ENCODE results near the gene C4orf51.

The C4orf51 gene

GRCh38 chr4:145760961-145761929, 81.3 kb downstream of the C4orf51 start:
- DNase-seq: no peak

DNA sequence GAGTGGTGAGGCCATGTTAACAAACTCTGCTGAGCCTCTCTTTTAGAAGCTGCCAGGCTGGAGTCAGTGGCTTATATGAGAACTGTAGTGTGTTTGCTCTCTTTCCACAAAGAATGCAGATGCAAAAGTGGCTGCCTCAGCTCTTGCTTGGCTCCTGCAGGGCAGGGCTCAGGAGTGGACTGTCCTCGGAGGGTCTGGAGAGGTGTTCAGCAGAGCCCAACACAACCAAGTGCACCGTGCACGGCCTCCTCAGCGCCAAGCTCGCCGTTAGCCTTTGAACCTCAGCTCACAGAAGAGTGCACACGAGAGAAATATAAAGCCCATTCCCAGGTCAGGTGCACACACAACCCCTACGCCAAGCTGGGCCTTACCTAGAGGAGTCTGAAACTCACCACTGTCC, 82.8 kb downstream of the C4orf51 start:
- no peak for DNase-seq

DNA sequence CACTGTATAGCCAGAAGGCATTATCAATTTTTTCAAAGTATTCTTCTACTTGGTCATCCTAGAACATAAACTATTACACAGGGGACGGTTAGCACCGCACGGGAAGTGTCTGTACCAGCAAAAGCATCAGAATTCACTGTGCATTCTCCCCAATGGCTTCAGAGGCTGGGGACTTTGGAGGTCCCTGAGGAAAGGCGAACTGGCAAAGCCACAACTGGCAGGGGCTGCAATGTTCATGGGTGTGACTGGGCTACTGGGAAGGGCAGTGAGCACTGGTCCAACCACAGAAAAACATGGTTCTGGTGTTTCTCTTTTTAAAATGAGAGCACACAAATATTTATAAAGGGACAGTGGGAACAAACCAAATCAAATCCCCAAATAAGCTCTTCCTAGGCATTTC, 83.5 kb downstream of the C4orf51 start:
- no peak for DNase-seq

DNA sequence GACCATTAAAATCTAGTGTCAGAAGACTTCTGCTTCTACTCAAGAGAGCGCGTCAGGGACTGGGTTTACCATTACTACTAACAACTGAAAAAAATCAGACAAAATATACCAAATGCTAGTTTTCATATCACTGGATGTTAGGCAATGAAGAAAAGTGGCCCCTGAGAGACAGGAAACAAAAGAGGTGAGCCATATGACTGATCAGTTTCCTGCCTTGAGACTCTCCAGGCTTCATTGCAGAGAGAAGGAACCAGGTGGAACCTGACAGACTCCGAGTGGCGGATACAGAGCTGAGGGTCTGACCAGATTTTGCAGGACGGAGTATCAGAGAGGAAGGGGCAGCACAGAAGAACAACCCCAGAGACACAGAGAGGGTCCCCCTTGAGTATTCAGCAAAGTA, 86.3 kb downstream of the C4orf51 start:
- no peak for DNase-seq

DNA sequence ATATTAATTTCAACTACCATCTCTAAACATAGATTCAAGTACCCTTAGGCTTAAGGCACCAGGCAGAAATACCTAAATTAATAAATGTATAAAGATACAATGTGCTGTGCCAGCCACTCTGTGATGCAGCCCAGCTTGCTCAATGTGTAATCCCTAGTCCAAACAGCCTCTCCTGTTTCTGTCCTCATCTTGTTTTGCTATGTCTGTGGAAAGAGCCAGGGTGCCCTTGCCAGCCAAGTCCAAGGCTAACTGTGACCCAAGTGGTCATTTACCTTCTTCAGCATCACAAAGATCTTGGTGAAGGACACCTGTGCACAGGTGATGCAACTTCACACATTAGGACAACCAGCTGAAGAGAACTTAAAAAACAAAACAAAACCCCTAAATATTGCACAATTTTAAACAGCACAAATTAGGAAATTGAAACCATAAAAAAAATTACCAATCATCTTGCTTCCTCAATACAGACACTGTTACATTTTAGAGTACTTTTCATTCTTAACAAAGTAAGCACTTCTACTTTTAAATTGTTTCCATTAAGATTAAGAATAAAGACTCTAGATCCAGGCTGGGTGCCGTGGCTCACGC, 89.6 kb downstream of the C4orf51 start:
- no peak for DNase-seq

DNA sequence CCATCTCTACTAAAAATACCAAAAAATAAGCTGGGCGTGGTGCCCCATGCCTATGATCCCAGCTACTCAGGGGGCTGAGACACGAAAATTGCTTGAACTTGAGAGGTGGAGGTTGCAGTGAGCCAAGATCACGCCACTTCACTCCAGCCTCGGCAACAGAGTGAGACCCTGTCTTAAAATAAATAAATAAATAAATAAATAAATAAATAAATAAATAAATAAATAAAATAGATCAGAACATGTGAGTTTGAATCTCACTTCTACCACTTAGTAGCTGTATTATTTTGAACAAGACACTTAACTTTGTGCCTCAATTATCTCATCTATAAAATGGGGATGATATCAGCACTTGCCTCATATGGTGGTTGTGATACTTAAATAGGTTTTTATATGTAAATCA, 90.2 kb downstream of the C4orf51 start:
- no peak for DNase-seq

DNA sequence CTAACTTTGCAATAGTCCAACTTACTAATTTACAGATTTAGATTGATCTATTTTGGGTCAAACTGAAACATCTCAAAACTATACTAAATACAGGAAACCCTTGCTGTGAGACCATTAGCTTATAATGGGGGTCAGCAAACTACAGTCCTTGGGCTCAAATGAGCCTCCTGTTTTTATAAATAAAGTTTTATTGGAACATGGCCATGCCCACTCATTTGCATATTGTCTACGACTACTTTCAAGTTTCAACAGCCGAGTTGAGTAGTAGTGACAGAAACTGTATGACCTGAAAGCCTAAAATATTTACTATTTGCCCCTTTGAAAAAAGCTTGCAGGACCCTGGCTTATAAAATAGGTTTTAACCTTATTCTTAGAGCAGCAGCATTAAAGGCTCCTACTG, 92.4 kb downstream of the C4orf51 start:
- DNase-seq: no peak

DNA sequence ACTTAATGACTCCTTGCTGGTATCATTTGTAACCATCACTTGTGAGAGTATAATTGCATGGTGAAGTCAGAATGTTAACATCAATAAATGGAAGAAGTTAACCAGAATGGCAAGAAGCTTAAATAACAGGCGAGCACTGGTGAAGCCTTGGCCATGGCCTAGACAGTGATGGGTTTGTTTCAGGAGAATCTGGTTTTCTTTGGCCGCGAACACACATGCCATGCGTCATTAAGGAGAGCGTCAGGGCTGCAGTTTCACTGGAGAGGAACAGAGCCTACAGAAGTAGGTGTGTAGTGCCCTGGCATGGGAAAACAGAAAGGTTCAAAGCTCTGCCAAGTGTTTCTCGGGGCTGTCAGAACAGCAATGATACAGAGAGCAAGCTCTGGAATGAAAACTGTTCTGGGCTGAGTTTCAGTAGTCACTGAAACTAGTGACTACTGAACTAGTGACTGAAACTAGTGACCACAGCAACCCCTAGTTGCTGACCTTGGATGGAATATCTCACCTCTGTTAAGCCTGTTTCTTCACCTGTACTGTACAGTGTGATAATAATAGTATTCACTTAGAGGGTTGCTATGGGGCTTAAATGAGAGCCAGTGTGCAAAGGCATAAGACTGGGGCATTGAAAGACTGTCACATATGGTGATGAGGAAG, 93.8 kb downstream of the C4orf51 start:
- no peak for DNase-seq

DNA sequence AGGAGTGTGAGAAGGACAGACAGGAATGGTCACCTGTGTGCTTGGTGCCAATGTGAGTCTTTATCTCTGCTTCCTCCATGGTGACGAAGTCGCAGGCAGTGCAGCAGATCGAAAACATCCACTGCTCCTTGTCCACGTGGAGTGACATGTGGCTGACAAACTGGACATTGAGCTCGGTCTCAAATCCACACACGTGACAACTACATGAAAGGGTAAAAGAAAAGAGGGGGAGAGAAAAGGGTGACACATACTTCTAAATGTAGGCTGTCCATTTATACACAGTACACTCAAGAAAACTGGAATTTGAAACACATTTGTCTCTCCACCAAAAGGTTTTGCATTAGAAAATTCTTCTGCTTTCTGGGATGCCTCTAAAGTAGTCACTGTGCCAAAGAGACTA, 94.5 kb downstream of the C4orf51 start:
- DNase-seq: no peak

GRCh38 chr4:145775406-145775805, 95.5 kb downstream of the C4orf51 start:
- no peak for DNase-seq

GRCh38 chr4:145776208-145776607, 96.3 kb downstream of the C4orf51 start:
- no peak for DNase-seq

- no peak for DNase-seq
These were observed 99.4 kb downstream of the C4orf51 start for GRCh38 chr4:145779319-145779801.

DNA sequence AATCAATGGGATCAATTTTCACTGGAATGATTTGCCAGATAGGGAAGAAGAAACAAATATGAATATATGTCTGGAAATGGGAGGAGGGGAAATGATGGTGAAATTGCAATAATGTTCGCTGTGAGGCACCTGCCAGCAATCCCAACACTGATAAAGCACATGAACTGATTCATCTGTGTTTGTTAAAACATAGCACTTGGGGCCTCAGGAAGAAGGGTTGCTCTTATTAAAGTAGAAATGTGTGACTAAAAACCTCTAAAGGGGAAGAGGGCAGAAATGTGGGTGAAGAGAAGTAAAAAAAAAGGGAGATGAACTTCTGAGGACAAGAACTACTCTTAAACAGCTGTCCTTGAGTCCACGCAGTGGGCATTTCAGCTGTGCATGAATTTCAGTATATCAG, 101.4 kb downstream of the C4orf51 start:
- DNase-seq: no peak
